NT2/D1 (cell line): Measurements from ENCODE around the gene VRK1.

Source experiments
- YY1 ChIP-seq: IDR thresholded peaks from 2 replicates; pipeline ENCODE4 v1.6.1; 2011; ENCODE audit not compliant: insufficient read length, insufficient read depth
- ZNF274 ChIP-seq: IDR thresholded peaks from 2 replicates; pipeline ENCODE4 v1.6.1; 2011; ENCODE audit warnings: mild to moderate bottlenecking, low read depth, low read length

GRCh38 chr14:96847451-96847850 is 50.3 kb downstream of the VRK1 start:
- TF ChIP-seq YY1 (no peak), ZNF274 (no peak)
